ENCODE measurements around the gene TUBAL3. TPM values are rescaled to one million over a fixed set of nuclear protein-coding genes. Genes with fewer than 3 reads are reported as not detected.
"Not testable (repeated sequence)": the region's sequence is repeated elsewhere in the genome, so short reads cannot be mapped to it uniquely, and the experiment has no call there.

TUBAL3 gene
- total RNA-seq, 1 experiment from 2014 or later = 1.4 TPM

GRCh38 chr10:5379202-5379601 lies 25.4 kb downstream of the TUBAL3 start:
- not testable (repeated sequence) for DNase-seq (ENCODE audit: low read depth)

GRCh38 chr10:5376450-5376849 lies 28.2 kb downstream of the TUBAL3 start:
- DNase-seq (ENCODE audit: low read depth) = no peak

- no peak for DNase-seq (ENCODE audit: low read depth)
These were observed 30.6 kb downstream of the TUBAL3 start for GRCh38 chr10:5373891-5374611.

- DNase-seq (ENCODE audit: low read depth) = no peak
These were observed 31.3 kb downstream of the TUBAL3 start for GRCh38 chr10:5373307-5373706.

GRCh38 chr10:5370493-5371352 lies 33.9 kb downstream of the TUBAL3 start:
- no peak for DNase-seq (ENCODE audit: low read depth)

- no peak for DNase-seq (ENCODE audit: low read depth)
These were observed 35.1 kb downstream of the TUBAL3 start for GRCh38 chr10:5369362-5370158.

- DNase-seq (ENCODE audit: low read depth) = no peak
These were observed 38.7 kb downstream of the TUBAL3 start for GRCh38 chr10:5365928-5366327.

GRCh38 chr10:5364890-5365338 lies 39.7 kb downstream of the TUBAL3 start, which contains the start of gene UCN3:
Gene UCN3, plus strand, starts transcription at chr10:5364966. Its CDS starts 8,755 bp downstream, at chr10:5373721.
- DNase-seq (ENCODE audit: low read depth) = no peak

- DNase-seq (ENCODE audit: low read depth) = no peak
These were observed 40.3 kb downstream of the TUBAL3 start for GRCh38 chr10:5364374-5364773.

GRCh38 chr10:5362873-5363272 lies 41.8 kb downstream of the TUBAL3 start:
- no peak for DNase-seq (ENCODE audit: low read depth)

- DNase-seq (ENCODE audit: low read depth) = peak; percentile 22
These were observed 42.7 kb downstream of the TUBAL3 start for GRCh38 chr10:5361966-5362365.

GRCh38 chr10:5360318-5360915 lies 44.2 kb downstream of the TUBAL3 start:
- DNase-seq (ENCODE audit: low read depth) = no peak

GRCh38 chr10:5356302-5356763 lies 48.3 kb downstream of the TUBAL3 start:
- peak; percentile 31 for DNase-seq (ENCODE audit: low read depth)

GRCh38 chr10:5355594-5356301 lies 48.9 kb downstream of the TUBAL3 start:
- no peak for DNase-seq (ENCODE audit: low read depth)

GRCh38 chr10:5354068-5354467 lies 50.6 kb downstream of the TUBAL3 start:
- DNase-seq (ENCODE audit: low read depth) = no peak

- DNase-seq (ENCODE audit: low read depth) = no peak
These were observed 55.3 kb downstream of the TUBAL3 start for GRCh38 chr10:5349362-5349761.

- no peak for DNase-seq (ENCODE audit: low read depth)
These were observed 57.7 kb downstream of the TUBAL3 start for GRCh38 chr10:5346881-5347280.

- DNase-seq (ENCODE audit: low read depth) = no peak
These were observed 59.9 kb downstream of the TUBAL3 start for GRCh38 chr10:5344746-5345145.

- peak; percentile 51 for DNase-seq (ENCODE audit: low read depth)
These were observed 60.6 kb downstream of the TUBAL3 start for GRCh38 chr10:5343979-5344378.

GRCh38 chr10:5343561-5343960 lies 61.1 kb downstream of the TUBAL3 start:
- peak; percentile 81 for DNase-seq (ENCODE audit: low read depth)

Measured in RPMI7951 (cell line).